Neural progenitor cell (in vitro differentiated cells): ENCODE results near the gene C8G.

ENCODE experiments used
- EZH2phosphoT487 ChIP-seq: fragments of 200-600 bp; sonication (generic); IDR thresholded peaks from 2 replicates; pipeline ENCODE4 v1.6.1; 2017; ENCODE audit warnings: antibody characterized with exemption
- TF ChIP-seq, protein P1 (sequence below): fragments of 200-600 bp; sonication (generic); IDR thresholded peaks from 2 replicates; pipeline ENCODE4 v1.5.1; 2017; ENCODE audit warnings: antibody characterized with exemption, mild to moderate bottlenecking

DNA sequence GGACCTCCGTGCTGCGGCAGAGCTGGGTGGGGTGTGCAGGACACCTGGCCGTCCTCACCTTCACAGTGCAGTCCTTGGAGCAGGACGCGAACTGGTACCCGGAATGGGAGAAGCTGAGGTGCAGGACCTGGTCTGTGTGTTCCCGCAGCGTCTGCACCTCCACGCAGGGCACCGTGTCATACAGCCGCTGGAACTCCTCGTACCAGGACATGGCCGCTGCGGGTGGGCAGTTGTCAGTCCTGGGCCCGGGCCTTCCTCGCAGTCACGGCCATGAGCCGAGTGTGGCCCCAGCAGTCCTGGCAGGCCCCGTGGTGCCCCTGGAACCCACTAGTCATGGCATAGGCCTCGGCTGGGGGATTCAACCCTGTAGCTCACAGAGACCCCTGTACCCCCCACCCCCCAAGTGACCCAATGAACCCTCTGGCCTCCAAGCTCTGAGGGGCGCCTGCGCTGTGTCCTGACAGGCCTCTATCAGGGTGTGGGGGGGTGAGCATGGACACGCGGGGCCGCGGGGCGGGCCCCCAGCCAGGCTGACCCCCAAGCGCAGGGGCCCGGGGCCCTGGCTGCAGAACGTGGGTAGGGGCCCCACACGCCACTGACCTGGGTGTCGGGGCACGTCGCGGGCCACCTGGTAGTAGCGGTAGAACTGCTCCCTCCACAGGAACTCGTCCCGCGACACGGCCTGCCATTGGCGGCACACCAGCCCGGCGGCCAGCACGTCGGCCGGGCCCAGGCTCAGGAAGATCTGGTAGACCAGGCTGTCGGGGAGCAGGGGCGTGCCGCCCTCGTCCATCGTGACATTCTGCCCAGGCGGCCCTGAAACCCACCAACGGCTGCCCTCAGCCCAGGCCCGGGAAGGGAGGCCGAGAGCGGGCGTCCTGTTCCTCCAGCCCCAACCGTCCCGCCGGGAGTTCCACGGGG is 1.5 kb upstream of the C8G start:
- TF ChIP-seq, protein P1, sequence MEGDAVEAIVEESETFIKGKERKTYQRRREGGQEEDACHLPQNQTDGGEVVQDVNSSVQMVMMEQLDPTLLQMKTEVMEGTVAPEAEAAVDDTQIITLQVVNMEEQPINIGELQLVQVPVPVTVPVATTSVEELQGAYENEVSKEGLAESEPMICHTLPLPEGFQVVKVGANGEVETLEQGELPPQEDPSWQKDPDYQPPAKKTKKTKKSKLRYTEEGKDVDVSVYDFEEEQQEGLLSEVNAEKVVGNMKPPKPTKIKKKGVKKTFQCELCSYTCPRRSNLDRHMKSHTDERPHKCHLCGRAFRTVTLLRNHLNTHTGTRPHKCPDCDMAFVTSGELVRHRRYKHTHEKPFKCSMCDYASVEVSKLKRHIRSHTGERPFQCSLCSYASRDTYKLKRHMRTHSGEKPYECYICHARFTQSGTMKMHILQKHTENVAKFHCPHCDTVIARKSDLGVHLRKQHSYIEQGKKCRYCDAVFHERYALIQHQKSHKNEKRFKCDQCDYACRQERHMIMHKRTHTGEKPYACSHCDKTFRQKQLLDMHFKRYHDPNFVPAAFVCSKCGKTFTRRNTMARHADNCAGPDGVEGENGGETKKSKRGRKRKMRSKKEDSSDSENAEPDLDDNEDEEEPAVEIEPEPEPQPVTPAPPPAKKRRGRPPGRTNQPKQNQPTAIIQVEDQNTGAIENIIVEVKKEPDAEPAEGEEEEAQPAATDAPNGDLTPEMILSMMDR: no peak
- no peak for TF ChIP-seq EZH2phosphoT487
